HCT116 (cell line): ENCODE measurements around the gene FBXO47.

Experiments
- CTCF ChIP-seq, 3 experiments: fragments of 200-600 bp in 1 of 3; sonication (generic) in 1 of 3; IDR thresholded peaks in 2 of 3; conservative IDR thresholded peaks in 1 of 3; 2 replicates each; pipeline ENCODE4 v1.5.1; 2012 to 2017; ENCODE audit warnings: low read depth in 2 of 3, low read length in 2 of 3, antibody characterized with exemption in 1 of 3, borderline replicate concordance in 1 of 3, control low read depth in 1 of 3, mild to moderate bottlenecking in 1 of 3, mixed read lengths in 1 of 3, mixed run types in 1 of 3, moderate library complexity in 1 of 3; ENCODE audit not compliant: insufficient read depth in 1 of 3
- EZH2 ChIP-seq: fragments of 200-600 bp; sonication (generic); IDR thresholded peaks from 2 replicates; pipeline ENCODE4 v1.6.1; 2017; ENCODE audit warnings: antibody characterized with exemption, mixed run types
- EZH2phosphoT487 ChIP-seq: fragments of 200-600 bp; IDR thresholded peaks from 2 replicates; pipeline ENCODE4 v1.6.1; 2018; ENCODE audit warnings: antibody characterized with exemption, borderline replicate concordance
- JUND ChIP-seq: IDR thresholded peaks from 2 replicates; pipeline ENCODE4 v1.6.1; 2012
- POLR2A ChIP-seq: IDR thresholded peaks from 2 replicates; pipeline ENCODE4 v1.7.0; 2011; ENCODE audit warnings: borderline replicate concordance; ENCODE audit not compliant: insufficient read depth, insufficient read length; ENCODE audit errors: extremely low read depth
- POLR2AphosphoS5 ChIP-seq: IDR thresholded peaks from 2 replicates; pipeline ENCODE4 v1.6.1; 2011; ENCODE audit warnings: mild to moderate bottlenecking, low read depth, low read length, moderate library complexity
- REST ChIP-seq: IDR thresholded peaks from 2 replicates; pipeline ENCODE4 v1.6.1; 2012; ENCODE audit warnings: low read depth
- YY1 ChIP-seq: IDR thresholded peaks from 2 replicates; pipeline ENCODE4 v1.6.1; 2011; ENCODE audit warnings: low read length, low read depth, moderate library complexity, mild to moderate bottlenecking; ENCODE audit not compliant: insufficient replicate concordance; ENCODE audit errors: extremely low read depth
- ZBTB33 ChIP-seq: IDR thresholded peaks from 2 replicates; pipeline ENCODE4 v1.6.1; 2011; ENCODE audit warnings: mild to moderate bottlenecking, low read length, moderate library complexity; ENCODE audit not compliant: insufficient replicate concordance; ENCODE audit errors: extremely low read depth
- ZFX ChIP-seq: fragments of 450-650 bp; IDR thresholded peaks from 2 replicates; pipeline ENCODE4 v1.6.1; 2017
- TF ChIP-seq, protein P1 (sequence below): IDR thresholded peaks from 2 replicates; pipeline ENCODE4 v1.6.1; 2012

DNA sequence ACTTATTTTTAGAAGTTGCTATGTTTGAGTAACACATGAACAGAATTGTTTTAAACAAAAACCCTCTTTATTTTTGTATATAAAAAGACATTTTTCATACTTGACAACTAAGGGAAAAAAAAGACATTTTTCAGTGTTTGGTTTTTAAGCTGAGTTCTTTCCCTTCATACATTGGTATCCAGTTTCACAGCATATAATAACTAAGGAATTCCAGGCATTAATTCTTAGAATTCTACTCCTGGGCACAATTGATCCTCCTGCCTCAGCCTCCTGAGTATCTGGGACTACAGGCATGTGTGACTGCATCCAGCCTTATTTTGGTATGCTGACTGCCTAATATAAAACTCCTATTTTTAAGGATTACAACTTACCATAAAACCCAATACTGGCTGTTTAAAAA, 8.4 kb downstream of the FBXO47 start:
- TF ChIP-seq CTCF (IDR thresholded peaks at IDR 0.05 in 2 of 3, conservative IDR thresholded peaks at IDR 0.05 in 1 of 3; ENCODE audit: borderline replicate concordance in 1 of 3, insufficient read depth in 1 of 3, low read depth in 2 of 3, low read length in 2 of 3), result no peak
- no peak for TF ChIP-seq REST
- TF ChIP-seq, protein P1, sequence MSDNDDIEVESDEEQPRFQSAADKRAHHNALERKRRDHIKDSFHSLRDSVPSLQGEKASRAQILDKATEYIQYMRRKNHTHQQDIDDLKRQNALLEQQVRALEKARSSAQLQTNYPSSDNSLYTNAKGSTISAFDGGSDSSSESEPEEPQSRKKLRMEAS, result no peak
- no peak for TF ChIP-seq ZFX
- TF ChIP-seq POLR2AphosphoS5, result no peak
- TF ChIP-seq ZBTB33, result no peak
- TF ChIP-seq EZH2phosphoT487, result no peak
- no peak for TF ChIP-seq EZH2
- no peak for TF ChIP-seq POLR2A
- no peak for TF ChIP-seq JUND
- TF ChIP-seq YY1, result no peak
